ENCODE data around the gene ELF2. TPM values are rescaled to one million over a fixed set of nuclear protein-coding genes. Genes with fewer than 3 reads are reported as not detected.
"Not testable (repeated sequence)": the region's sequence is repeated elsewhere in the genome, so short reads cannot be mapped to it uniquely, and the experiment has no call there.

ELF2 gene
- total and polyA plus RNA-seq, 7 experiments from 2014 or later: 30.6 to 88.2 (median 61.2) TPM

DNA sequence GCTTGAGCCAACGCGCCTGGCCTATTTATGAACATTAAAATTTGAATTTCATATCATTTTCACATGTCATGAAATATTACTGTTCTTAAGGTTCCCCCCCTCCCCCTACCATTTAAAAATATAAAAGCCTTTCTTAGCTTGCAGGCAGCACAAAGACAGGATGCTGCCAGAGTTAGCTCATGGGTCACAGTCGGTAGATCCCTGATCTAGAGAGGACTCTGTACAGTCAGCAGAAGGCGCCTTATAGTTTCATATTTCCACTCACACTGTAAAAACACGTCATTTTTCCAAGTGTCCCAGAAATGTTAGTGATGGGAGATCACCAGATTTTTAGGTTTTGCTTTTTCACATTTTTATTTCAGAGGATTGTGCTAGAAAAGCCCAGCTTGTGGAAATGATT is 149.2 kb downstream of the ELF2 start:
- ATAC-seq (no peak), DNase-seq (no peak)
- Histone ChIP-seq H3K27me3 (ENCODE audit: control insufficient read depth in 2 of 2, insufficient read depth in 2 of 2, low read length in 2 of 2) (no peaks in the 10 kb centered on the region), H3K27ac (ENCODE audit: low read depth, low read length) (no peak overlapping the region), H3K9me3 (ENCODE audit: control insufficient read depth in 2 of 3, low read length in 3 of 3) (no peaks in the 10 kb centered on the region), H3K36me3 (ENCODE audit: control insufficient read depth in 2 of 3, insufficient read depth in 3 of 3, low read length in 3 of 3) (no peaks in the 10 kb centered on the region), H3K4me3 (ENCODE audit: low read length) (no peak overlapping the region), H3K4me1 (ENCODE audit: control insufficient read depth in 2 of 2, insufficient read depth in 2 of 2, low read length in 2 of 2) (no peaks in the 10 kb centered on the region)
- Mint-ChIP-seq H3K27me3 (no peaks in the 10 kb centered on the region), H3K4me3 (no peak overlapping the region), H3K36me3 (no peaks in the 10 kb centered on the region), H3K27ac (no peak overlapping the region), H3K4me1 (peaks cover 5 to 16% (median 5%) of the 10 kb centered on the region in 7 donors), H3K9me3 (no peaks in the 10 kb centered on the region)
- ChIA-PET CTCF (no interaction called here), POLR2A (no interaction called here)
- intact Hi-C loops (cut with micrococcal nuclease): no loop called here

- H3K27me3 ChIP-seq (ENCODE audit: control insufficient read depth in 2 of 2, insufficient read depth in 2 of 2, low read length in 2 of 2): no peaks in the 10 kb centered on the region
- CTCF ChIA-PET: no interaction called here
Measured at GRCh38 chr4:139025841-139026240, 151.2 kb downstream of the ELF2 start.

DNA sequence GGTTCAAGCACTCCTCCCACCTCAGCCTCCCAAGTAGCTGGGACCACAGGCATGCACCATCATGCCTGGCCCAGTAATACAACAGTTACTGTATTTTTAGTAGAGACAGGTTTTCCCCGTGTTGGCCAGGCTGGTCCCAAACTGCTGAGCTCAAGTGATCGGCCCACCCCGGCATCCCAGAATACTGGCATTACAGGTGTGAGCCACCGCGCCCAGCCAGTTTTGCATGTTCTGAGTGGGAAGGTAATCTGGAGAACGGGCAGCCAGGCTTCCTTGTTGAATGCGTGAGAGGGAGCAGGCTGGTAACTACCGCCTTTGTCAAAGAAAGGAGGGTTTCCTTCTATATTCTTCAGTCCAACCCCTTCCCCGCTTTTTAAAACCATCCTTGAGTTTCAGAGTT is 152.3 kb downstream of the ELF2 start:
- no peak overlapping the region for H3K4me3 ChIP-seq (ENCODE audit: low read length)
- no peaks in the 10 kb centered on the region for H3K4me1 ChIP-seq (ENCODE audit: control insufficient read depth in 2 of 2, insufficient read depth in 2 of 2, low read length in 2 of 2)
- ChIA-PET POLR2A (no interaction called here), CTCF (interaction anchor here (1.2 kb wide), 1 partner anchor 9 kb away, joined by 3 read pairs; no protein-coding TSS in a partner anchor)
- Mint-ChIP-seq H3K27me3 (no peaks in the 10 kb centered on the region), H3K4me3 (no peak overlapping the region), H3K9me3 (no peaks in the 10 kb centered on the region), H3K4me1 (peaks cover 0 to 18% (median 0%) of the 10 kb centered on the region in 7 donors), H3K36me3 (peaks cover 0 to 3% (median 0%) of the 10 kb centered on the region in 5 donors), H3K27ac (no peak overlapping the region)
- no peaks in the 10 kb centered on the region for H3K36me3 ChIP-seq (ENCODE audit: control insufficient read depth in 2 of 3, insufficient read depth in 3 of 3, low read length in 3 of 3)
- no peak overlapping the region for H3K27ac ChIP-seq (ENCODE audit: low read depth, low read length)
- intact Hi-C loops (cut with micrococcal nuclease): no loop called here
- no peaks in the 10 kb centered on the region for H3K27me3 ChIP-seq (ENCODE audit: control insufficient read depth in 2 of 2, insufficient read depth in 2 of 2, low read length in 2 of 2)
- DNase-seq (no peak), ATAC-seq (no peak)
- no peaks in the 10 kb centered on the region for H3K9me3 ChIP-seq (ENCODE audit: control insufficient read depth in 2 of 3, low read length in 3 of 3)

More at GRCh38 chr4:139025841-139026240, 151.2 kb downstream of the ELF2 start:
- DNase-seq: no peak
- intact Hi-C loops (cut with micrococcal nuclease): no loop called here
- H3K4me3 Mint-ChIP-seq: no peak overlapping the region
- H3K4me3 ChIP-seq (ENCODE audit: low read length): no peak overlapping the region
- no peaks in the 10 kb centered on the region for H3K36me3 Mint-ChIP-seq
- no peaks in the 10 kb centered on the region for H3K9me3 ChIP-seq (ENCODE audit: control insufficient read depth in 2 of 3, low read length in 3 of 3)
- no peak overlapping the region for H3K27ac ChIP-seq (ENCODE audit: low read depth, low read length)
- POLR2A ChIA-PET: no interaction called here
- H3K27me3 Mint-ChIP-seq: no peaks in the 10 kb centered on the region
- peaks cover 3 to 13% (median 4%) of the 10 kb centered on the region in 7 donors for H3K4me1 Mint-ChIP-seq
- no peak overlapping the region for H3K27ac Mint-ChIP-seq
- no peaks in the 10 kb centered on the region for H3K36me3 ChIP-seq (ENCODE audit: control insufficient read depth in 2 of 3, insufficient read depth in 3 of 3, low read length in 3 of 3)
- no peaks in the 10 kb centered on the region for H3K9me3 Mint-ChIP-seq
- no peak for ATAC-seq
- H3K4me1 ChIP-seq (ENCODE audit: control insufficient read depth in 2 of 2, insufficient read depth in 2 of 2, low read length in 2 of 2): no peaks in the 10 kb centered on the region

DNA sequence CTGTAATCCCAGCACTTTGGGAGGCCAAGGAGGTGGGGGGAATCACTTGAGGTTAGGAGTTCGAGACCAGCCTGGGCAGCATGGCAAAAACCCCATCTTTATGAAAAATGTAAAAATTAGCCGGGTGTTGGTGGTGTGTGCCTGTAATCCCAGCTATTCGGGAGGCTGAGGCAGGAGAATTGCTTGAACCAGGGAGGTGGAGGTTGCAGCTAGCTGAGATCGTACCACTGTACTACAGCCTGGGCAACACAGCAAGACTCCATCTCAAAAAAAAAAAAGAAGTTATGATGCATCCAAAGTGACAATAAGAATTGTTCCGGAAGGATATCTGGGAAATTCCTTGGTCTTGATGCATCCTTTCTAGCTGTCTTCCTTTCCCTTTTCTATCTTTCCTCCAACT is 154.2 kb downstream of the ELF2 start:
- H3K27ac ChIP-seq (ENCODE audit: low read depth, low read length): no peak overlapping the region
- ChIA-PET CTCF (no interaction called here), POLR2A (no interaction called here)
- H3K36me3 Mint-ChIP-seq: peaks cover 0 to 6% (median 0%) of the 10 kb centered on the region in 5 donors
- H3K4me3 Mint-ChIP-seq: no peak overlapping the region
- ATAC-seq (no peak), DNase-seq (no peak)
- H3K27me3 ChIP-seq (ENCODE audit: control insufficient read depth in 2 of 2, insufficient read depth in 2 of 2, low read length in 2 of 2): no peaks in the 10 kb centered on the region
- H3K36me3 ChIP-seq (ENCODE audit: control insufficient read depth in 2 of 3, insufficient read depth in 3 of 3, low read length in 3 of 3): no peaks in the 10 kb centered on the region
- H3K27ac Mint-ChIP-seq: peak overlapping the region in 1 of 9 donors; percentile 51
- intact Hi-C loops (cut with micrococcal nuclease): no loop called here
- no peak overlapping the region for H3K4me3 ChIP-seq (ENCODE audit: low read length)
- no peaks in the 10 kb centered on the region for H3K27me3 Mint-ChIP-seq
- H3K9me3 Mint-ChIP-seq: no peaks in the 10 kb centered on the region
- H3K4me1 ChIP-seq (ENCODE audit: control insufficient read depth in 2 of 2, insufficient read depth in 2 of 2, low read length in 2 of 2): no peaks in the 10 kb centered on the region
- H3K9me3 ChIP-seq (ENCODE audit: control insufficient read depth in 2 of 3, low read length in 3 of 3): no peaks in the 10 kb centered on the region
- peaks cover 0 to 31% (median 8%) of the 10 kb centered on the region in 7 donors for H3K4me1 Mint-ChIP-seq

GRCh38 chr4:139021071-139021470 is 155.9 kb downstream of the ELF2 start:
- ATAC-seq; POLR2A ChIA-PET; H3K36me3 ChIP-seq (ENCODE audit: control insufficient read depth in 2 of 3, insufficient read depth in 3 of 3, low read length in 3 of 3); H3K9me3 Mint-ChIP-seq; DNase-seq; H3K4me1 ChIP-seq (ENCODE audit: control insufficient read depth in 2 of 2, insufficient read depth in 2 of 2, low read length in 2 of 2); H3K4me3 ChIP-seq (ENCODE audit: low read length); H3K27ac ChIP-seq (ENCODE audit: low read depth, low read length); H3K27ac Mint-ChIP-seq; H3K4me3 Mint-ChIP-seq; H3K27me3 ChIP-seq (ENCODE audit: control insufficient read depth in 2 of 2, insufficient read depth in 2 of 2, low read length in 2 of 2); H3K36me3 Mint-ChIP-seq; H3K9me3 ChIP-seq (ENCODE audit: control insufficient read depth in 2 of 3, low read length in 3 of 3); H3K27me3 Mint-ChIP-seq; intact Hi-C loops (cut with micrococcal nuclease): not testable (repeated sequence)
- CTCF ChIA-PET: interaction anchor here (0.8 to 1.4 kb wide), 2 partner anchors 9 to 275 kb away, joined by 3 read pairs; no protein-coding TSS in a partner anchor
- peaks cover 3 to 40% (median 15%) of the 10 kb centered on the region in 7 donors for H3K4me1 Mint-ChIP-seq

DNA sequence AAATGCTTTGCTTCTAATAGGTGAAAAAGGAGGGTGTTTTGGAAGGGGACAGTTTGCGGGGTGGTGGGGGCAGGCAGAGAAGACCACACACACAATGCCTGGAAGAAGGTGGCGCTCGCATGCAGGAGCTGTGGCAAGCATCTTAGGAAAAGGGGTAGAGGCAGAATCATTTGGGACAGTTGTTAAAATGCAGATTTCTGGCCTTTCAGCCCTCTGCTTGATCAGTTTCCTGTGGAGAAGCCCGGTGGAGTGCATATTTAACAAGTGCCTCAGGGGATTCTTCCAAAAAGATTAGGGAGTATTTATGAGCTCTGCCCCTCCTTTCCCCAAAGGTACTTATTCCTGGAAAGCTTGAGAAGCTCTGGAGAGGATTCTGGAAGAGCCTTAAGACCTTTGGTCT is 156.6 kb downstream of the ELF2 start:
- H3K4me3 Mint-ChIP-seq: no peak overlapping the region
- no peaks in the 10 kb centered on the region for H3K27me3 Mint-ChIP-seq
- H3K36me3 Mint-ChIP-seq: peaks cover 0 to 6% (median 0%) of the 10 kb centered on the region in 5 donors
- Histone ChIP-seq H3K27me3 (ENCODE audit: control insufficient read depth in 2 of 2, insufficient read depth in 2 of 2, low read length in 2 of 2) (no peaks in the 10 kb centered on the region), H3K36me3 (ENCODE audit: control insufficient read depth in 2 of 3, insufficient read depth in 3 of 3, low read length in 3 of 3) (no peaks in the 10 kb centered on the region), H3K4me1 (ENCODE audit: control insufficient read depth in 2 of 2, insufficient read depth in 2 of 2, low read length in 2 of 2) (peaks cover 0 to 4% of the 10 kb centered on the region in 2 donors), H3K9me3 (ENCODE audit: control insufficient read depth in 2 of 3, low read length in 3 of 3) (no peaks in the 10 kb centered on the region), H3K4me3 (ENCODE audit: low read length) (no peak overlapping the region), H3K27ac (ENCODE audit: low read depth, low read length) (no peak overlapping the region)
- CTCF ChIA-PET: interaction anchor here (1.1 to 1.4 kb wide), 2 partner anchors 8 to 276 kb away, joined by 3 read pairs; no protein-coding TSS in a partner anchor
- H3K27ac Mint-ChIP-seq: no peak overlapping the region
- POLR2A ChIA-PET: no interaction called here
- intact Hi-C loops (cut with micrococcal nuclease): no loop called here
- ATAC-seq (no peak), DNase-seq (no peak)
- H3K4me1 Mint-ChIP-seq: peaks cover 4 to 40% (median 15%) of the 10 kb centered on the region in 7 donors
- no peaks in the 10 kb centered on the region for H3K9me3 Mint-ChIP-seq
